ENCODE measurements around the gene NKIRAS1. TPM values are rescaled to one million over a fixed set of nuclear protein-coding genes. Genes with fewer than 3 reads are reported as not detected.

The NKIRAS1 gene
- total RNA-seq, 1 experiment from 2014 or later, result 7.3 TPM

GRCh38 chr3:23961066-23961465 lies 44.3 kb upstream of the NKIRAS1 start:
- no peaks in the 10 kb centered on the region for H3K4me1 Mint-ChIP-seq
- H3K27me3 Mint-ChIP-seq (ENCODE audit: low read depth), result no peaks in the 10 kb centered on the region
- no peak overlapping the region for H3K4me3 Mint-ChIP-seq
- ATAC-seq (no peak), DNase-seq (ENCODE audit: low spot score) (no peak)
- H3K36me3 Mint-ChIP-seq, result peaks cover 51% of the 10 kb centered on the region
- H3K27ac Mint-ChIP-seq, result no peak overlapping the region
- no peak for TF ChIP-seq NFE2L1 (CRISPR knock-in tag; IDR thresholded peaks at IDR 0.05)
- no peak for TF ChIP-seq ZNF416 (CRISPR knock-in tag; IDR thresholded peaks at IDR 0.05)
- TF ChIP-seq FOXJ3 (CRISPR knock-in tag; IDR thresholded peaks at IDR 0.05; ENCODE audit: borderline replicate concordance), result no peak
- no peak for TF ChIP-seq ZNF317 (CRISPR knock-in tag; IDR thresholded peaks at IDR 0.05; ENCODE audit: borderline replicate concordance, low read depth)
- TF ChIP-seq, protein P1, sequence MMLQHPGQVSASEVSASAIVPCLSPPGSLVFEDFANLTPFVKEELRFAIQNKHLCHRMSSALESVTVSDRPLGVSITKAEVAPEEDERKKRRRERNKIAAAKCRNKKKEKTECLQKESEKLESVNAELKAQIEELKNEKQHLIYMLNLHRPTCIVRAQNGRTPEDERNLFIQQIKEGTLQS (CRISPR knock-in tag; conservative IDR thresholded peaks at IDR 0.05), result no peak
- TF ChIP-seq HMGXB4 (CRISPR knock-in tag; IDR thresholded peaks at IDR 0.05), result no peak
- TF ChIP-seq, protein P2, sequence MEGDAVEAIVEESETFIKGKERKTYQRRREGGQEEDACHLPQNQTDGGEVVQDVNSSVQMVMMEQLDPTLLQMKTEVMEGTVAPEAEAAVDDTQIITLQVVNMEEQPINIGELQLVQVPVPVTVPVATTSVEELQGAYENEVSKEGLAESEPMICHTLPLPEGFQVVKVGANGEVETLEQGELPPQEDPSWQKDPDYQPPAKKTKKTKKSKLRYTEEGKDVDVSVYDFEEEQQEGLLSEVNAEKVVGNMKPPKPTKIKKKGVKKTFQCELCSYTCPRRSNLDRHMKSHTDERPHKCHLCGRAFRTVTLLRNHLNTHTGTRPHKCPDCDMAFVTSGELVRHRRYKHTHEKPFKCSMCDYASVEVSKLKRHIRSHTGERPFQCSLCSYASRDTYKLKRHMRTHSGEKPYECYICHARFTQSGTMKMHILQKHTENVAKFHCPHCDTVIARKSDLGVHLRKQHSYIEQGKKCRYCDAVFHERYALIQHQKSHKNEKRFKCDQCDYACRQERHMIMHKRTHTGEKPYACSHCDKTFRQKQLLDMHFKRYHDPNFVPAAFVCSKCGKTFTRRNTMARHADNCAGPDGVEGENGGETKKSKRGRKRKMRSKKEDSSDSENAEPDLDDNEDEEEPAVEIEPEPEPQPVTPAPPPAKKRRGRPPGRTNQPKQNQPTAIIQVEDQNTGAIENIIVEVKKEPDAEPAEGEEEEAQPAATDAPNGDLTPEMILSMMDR (IDR thresholded peaks at IDR 0.05), result no peak
- TF ChIP-seq NFATC4 (CRISPR knock-in tag; IDR thresholded peaks at IDR 0.05), result no peak
- no peak for TF ChIP-seq KAT7 (CRISPR knock-in tag; IDR thresholded peaks at IDR 0.05; ENCODE audit: borderline replicate concordance)
- no peak for TF ChIP-seq IRF2 (CRISPR knock-in tag; IDR thresholded peaks at IDR 0.05; ENCODE audit: borderline replicate concordance, low read depth)
- TF ChIP-seq, protein P3, sequence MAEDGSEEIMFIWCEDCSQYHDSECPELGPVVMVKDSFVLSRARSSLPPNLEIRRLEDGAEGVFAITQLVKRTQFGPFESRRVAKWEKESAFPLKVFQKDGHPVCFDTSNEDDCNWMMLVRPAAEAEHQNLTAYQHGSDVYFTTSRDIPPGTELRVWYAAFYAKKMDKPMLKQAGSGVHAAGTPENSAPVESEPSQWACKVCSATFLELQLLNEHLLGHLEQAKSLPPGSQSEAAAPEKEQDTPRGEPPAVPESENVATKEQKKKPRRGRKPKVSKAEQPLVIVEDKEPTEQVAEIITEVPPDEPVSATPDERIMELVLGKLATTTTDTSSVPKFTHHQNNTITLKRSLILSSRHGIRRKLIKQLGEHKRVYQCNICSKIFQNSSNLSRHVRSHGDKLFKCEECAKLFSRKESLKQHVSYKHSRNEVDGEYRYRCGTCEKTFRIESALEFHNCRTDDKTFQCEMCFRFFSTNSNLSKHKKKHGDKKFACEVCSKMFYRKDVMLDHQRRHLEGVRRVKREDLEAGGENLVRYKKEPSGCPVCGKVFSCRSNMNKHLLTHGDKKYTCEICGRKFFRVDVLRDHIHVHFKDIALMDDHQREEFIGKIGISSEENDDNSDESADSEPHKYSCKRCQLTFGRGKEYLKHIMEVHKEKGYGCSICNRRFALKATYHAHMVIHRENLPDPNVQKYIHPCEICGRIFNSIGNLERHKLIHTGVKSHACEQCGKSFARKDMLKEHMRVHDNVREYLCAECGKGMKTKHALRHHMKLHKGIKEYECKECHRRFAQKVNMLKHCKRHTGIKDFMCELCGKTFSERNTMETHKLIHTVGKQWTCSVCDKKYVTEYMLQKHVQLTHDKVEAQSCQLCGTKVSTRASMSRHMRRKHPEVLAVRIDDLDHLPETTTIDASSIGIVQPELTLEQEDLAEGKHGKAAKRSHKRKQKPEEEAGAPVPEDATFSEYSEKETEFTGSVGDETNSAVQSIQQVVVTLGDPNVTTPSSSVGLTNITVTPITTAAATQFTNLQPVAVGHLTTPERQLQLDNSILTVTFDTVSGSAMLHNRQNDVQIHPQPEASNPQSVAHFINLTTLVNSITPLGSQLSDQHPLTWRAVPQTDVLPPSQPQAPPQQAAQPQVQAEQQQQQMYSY (CRISPR knock-in tag; IDR thresholded peaks at IDR 0.05), result no peak
- no peak for TF ChIP-seq ZNF512 (CRISPR knock-in tag; IDR thresholded peaks at IDR 0.05; ENCODE audit: borderline replicate concordance)
- ChIA-PET POLR2A (no interaction called here), CTCF (interaction anchor here (0.7 kb wide), 2 partner anchors 72 to 351 kb away, joined by 3 read pairs; no protein-coding TSS in a partner anchor)
- H3K9me3 Mint-ChIP-seq, result peaks cover 3% of the 10 kb centered on the region; the same call in 1 of the 2 replicates

DNA sequence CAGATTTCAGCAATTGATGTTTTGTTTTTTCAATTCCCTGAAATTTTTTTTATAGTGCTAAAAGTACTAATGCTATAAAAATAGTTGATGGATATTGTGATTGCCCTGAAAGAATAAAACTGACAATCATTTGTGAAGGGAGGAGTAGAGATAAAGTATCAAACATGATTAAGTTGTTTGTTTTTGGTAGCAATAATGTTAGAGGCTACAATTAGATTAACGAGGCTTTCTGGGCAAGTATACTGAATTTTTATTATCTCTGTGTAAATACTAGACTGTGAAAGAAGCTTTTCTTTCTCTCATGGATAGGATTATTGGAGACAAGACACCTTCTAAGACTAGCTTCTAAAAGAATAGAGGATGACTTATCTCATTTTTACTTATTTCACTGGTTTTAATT lies 43.9 kb upstream of the NKIRAS1 start:
- ChIA-PET CTCF (interaction anchor here (0.7 kb wide), 2 partner anchors 72 to 351 kb away, joined by 3 read pairs; no protein-coding TSS in a partner anchor), POLR2A (no interaction called here)
- Mint-ChIP-seq H3K4me3 (no peak overlapping the region), H3K27me3 (ENCODE audit: low read depth) (no peaks in the 10 kb centered on the region), H3K4me1 (no peaks in the 10 kb centered on the region), H3K27ac (no peak overlapping the region), H3K36me3 (peaks cover 51% of the 10 kb centered on the region), H3K9me3 (peaks cover 3% of the 10 kb centered on the region; the same call in 1 of the 2 replicates)
- DNase-seq (ENCODE audit: low spot score) (no peak), ATAC-seq (no peak)
- TF ChIP-seq ZNF396 (CRISPR knock-in tag; IDR thresholded peaks at IDR 0.05; ENCODE audit: borderline replicate concordance), result no peak
- no peak for TF ChIP-seq IRF2 (CRISPR knock-in tag; IDR thresholded peaks at IDR 0.05; ENCODE audit: borderline replicate concordance, low read depth)
- TF ChIP-seq, protein P4, sequence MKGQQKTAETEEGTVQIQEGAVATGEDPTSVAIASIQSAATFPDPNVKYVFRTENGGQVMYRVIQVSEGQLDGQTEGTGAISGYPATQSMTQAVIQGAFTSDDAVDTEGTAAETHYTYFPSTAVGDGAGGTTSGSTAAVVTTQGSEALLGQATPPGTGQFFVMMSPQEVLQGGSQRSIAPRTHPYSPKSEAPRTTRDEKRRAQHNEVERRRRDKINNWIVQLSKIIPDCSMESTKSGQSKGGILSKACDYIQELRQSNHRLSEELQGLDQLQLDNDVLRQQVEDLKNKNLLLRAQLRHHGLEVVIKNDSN (CRISPR knock-in tag; IDR thresholded peaks at IDR 0.05), result no peak
- TF ChIP-seq, protein P5, sequence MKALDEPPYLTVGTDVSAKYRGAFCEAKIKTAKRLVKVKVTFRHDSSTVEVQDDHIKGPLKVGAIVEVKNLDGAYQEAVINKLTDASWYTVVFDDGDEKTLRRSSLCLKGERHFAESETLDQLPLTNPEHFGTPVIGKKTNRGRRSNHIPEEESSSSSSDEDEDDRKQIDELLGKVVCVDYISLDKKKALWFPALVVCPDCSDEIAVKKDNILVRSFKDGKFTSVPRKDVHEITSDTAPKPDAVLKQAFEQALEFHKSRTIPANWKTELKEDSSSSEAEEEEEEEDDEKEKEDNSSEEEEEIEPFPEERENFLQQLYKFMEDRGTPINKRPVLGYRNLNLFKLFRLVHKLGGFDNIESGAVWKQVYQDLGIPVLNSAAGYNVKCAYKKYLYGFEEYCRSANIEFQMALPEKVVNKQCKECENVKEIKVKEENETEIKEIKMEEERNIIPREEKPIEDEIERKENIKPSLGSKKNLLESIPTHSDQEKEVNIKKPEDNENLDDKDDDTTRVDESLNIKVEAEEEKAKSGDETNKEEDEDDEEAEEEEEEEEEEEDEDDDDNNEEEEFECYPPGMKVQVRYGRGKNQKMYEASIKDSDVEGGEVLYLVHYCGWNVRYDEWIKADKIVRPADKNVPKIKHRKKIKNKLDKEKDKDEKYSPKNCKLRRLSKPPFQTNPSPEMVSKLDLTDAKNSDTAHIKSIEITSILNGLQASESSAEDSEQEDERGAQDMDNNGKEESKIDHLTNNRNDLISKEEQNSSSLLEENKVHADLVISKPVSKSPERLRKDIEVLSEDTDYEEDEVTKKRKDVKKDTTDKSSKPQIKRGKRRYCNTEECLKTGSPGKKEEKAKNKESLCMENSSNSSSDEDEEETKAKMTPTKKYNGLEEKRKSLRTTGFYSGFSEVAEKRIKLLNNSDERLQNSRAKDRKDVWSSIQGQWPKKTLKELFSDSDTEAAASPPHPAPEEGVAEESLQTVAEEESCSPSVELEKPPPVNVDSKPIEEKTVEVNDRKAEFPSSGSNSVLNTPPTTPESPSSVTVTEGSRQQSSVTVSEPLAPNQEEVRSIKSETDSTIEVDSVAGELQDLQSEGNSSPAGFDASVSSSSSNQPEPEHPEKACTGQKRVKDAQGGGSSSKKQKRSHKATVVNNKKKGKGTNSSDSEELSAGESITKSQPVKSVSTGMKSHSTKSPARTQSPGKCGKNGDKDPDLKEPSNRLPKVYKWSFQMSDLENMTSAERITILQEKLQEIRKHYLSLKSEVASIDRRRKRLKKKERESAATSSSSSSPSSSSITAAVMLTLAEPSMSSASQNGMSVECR (CRISPR knock-in tag; IDR thresholded peaks at IDR 0.05; ENCODE audit: borderline replicate concordance), result no peak
- TF ChIP-seq KAT7 (CRISPR knock-in tag; IDR thresholded peaks at IDR 0.05; ENCODE audit: borderline replicate concordance), result no peak
- TF ChIP-seq ZNF281 (CRISPR knock-in tag; IDR thresholded peaks at IDR 0.05), result no peak

Data from WTC11 (cell line).